A549 (cell line): ENCODE measurements around the gene FBXO21. TPM values are rescaled to one million over a fixed set of nuclear protein-coding genes. Genes with fewer than 3 reads are reported as not detected.
A peak's percentile ranks its signal among the peaks of the same experiment; 100 is the strongest.

Experiments
- ATAC-seq, 2 experiments: fragments of 200-7000 bp in 1 of 2; fragments of >200 bp in 1 of 2; cut with Nextera tagmentation in 1 of 2; cut with Tn5 transposase in 1 of 2; 3 replicates each; pipeline versions ENCODE4 v1.8.0 to v1.9.1; 2018 to 2020; ENCODE audit warnings: mild to moderate bottlenecking in 1 of 2, moderate library complexity in 1 of 2
- CTCF ChIA-PET: fragments of 300-600 bp; sonication (Branson Sonifier 250); formaldehyde crosslinking; extraction: SDS; loops from one replicate; lab custom pipeline; 2021; ENCODE audit warnings: antibody characterized with exemption, inconsistent platforms; lab: Yijun Ruan, JAX
- POLR2A ChIA-PET: fragments of 350-600 bp; formaldehyde crosslinking; extraction: SDS; loops from one replicate; lab custom pipeline; 2021; ENCODE audit warnings: antibody characterized with exemption, inconsistent platforms; lab: Yijun Ruan, JAX
- DNase-seq, 2 experiments: peaks; one replicate each; pipeline versions ENCODE4 v3.0.0 to v3.0.0-alpha.2; 2011 to 2016; ENCODE audit warnings: low read depth in 1 of 2, low spot score in 1 of 2
- FAIRE-seq: peaks from 2 replicates; lab custom pipeline; 2011; peaks lifted over from hg19 to GRCh38; lab: Jason Lieb, UNC
- H3K27ac ChIP-seq, 2 experiments: fragments of >200 bp; sonication (Bioruptor Twin); formaldehyde crosslinking; 3 replicates each; pipeline ENCODE4 v1.5.1; 2016 to 2017
- H3K4me1 ChIP-seq: fragments of >200 bp; sonication (Bioruptor Twin); formaldehyde crosslinking; 3 replicates; pipeline ENCODE4 v1.6.1; 2016
- H3K4me2 ChIP-seq: fragments of >200 bp; sonication (Bioruptor Twin); formaldehyde crosslinking; 3 replicates; pipeline ENCODE4 v1.6.1; 2016
- H3K4me3 ChIP-seq: fragments of >200 bp; sonication (Bioruptor Twin); formaldehyde crosslinking; 3 replicates; pipeline ENCODE4 v1.5.1; 2016
- H3K9me3 ChIP-seq: fragments of >200 bp; sonication (Bioruptor Twin); formaldehyde crosslinking; 3 replicates; pipeline ENCODE4 v1.6.1; 2016
- CEBPB ChIP-seq, 2 experiments: fragments of >200 bp in 1 of 2; sonication (Bioruptor Twin) in 1 of 2; formaldehyde crosslinking in 1 of 2; IDR thresholded peaks; 2 replicates each; pipeline ENCODE4 v1.6.1; 2012 to 2016
- HOXA7 ChIP-seq: fragments of 250-450 bp; sonication (Bioruptor Pico); IDR thresholded peaks from 2 replicates; pipeline ENCODE4 v1.5.0; 2020; ENCODE audit warnings: mild to moderate bottlenecking, moderate library complexity
- NPAS2 ChIP-seq: fragments of 250-450 bp; sonication (Bioruptor Pico); IDR thresholded peaks from 2 replicates; pipeline ENCODE4 v1.8.0; 2022; ENCODE audit warnings: mild to moderate bottlenecking, moderate library complexity, borderline replicate concordance
- PBX3 ChIP-seq: IDR thresholded peaks from 2 replicates; pipeline ENCODE4 v1.6.1; 2012
- POLR2AphosphoS2 ChIP-seq: conservative IDR thresholded peaks from 2 replicates; pipeline ENCODE4 v1.6.1; 2012; ENCODE audit warnings: low read length, improper control_type of control experiment, inconsistent platforms
- RAD21 ChIP-seq, 2 experiments: fragments of >200 bp in 1 of 2; sonication (Bioruptor Twin) in 1 of 2; formaldehyde crosslinking in 1 of 2; IDR thresholded peaks in 1 of 2; conservative IDR thresholded peaks in 1 of 2; 2 replicates in 1 of 2; 3 replicates in 1 of 2; pipeline ENCODE4 v1.6.1; 2012 to 2018; ENCODE audit warnings: inconsistent platforms in 1 of 2
- REST ChIP-seq: fragments of 200-600 bp; sonication (generic); IDR thresholded peaks from 2 replicates; pipeline ENCODE4 v1.6.1; 2016; ENCODE audit warnings: antibody characterized with exemption, mild to moderate bottlenecking, moderate library complexity
- RFX5 ChIP-seq: fragments of 450-650 bp; IDR thresholded peaks from 2 replicates; pipeline ENCODE4 v1.7.1; 2014; ENCODE audit warnings: antibody characterized with exemption, mild to moderate bottlenecking, moderate library complexity
- SMC3 ChIP-seq: fragments of >200 bp; sonication (Bioruptor Twin); formaldehyde crosslinking; IDR thresholded peaks from 3 replicates; pipeline ENCODE4 v1.6.1; 2018; ENCODE audit warnings: inconsistent platforms
- ZC3H11A ChIP-seq: fragments of 450-650 bp; IDR thresholded peaks from 2 replicates; pipeline ENCODE4 v1.6.1; 2014; ENCODE audit warnings: antibody characterized with exemption, mild to moderate bottlenecking
- WGBS: methylation state at CpG from one replicate; pipeline ENCODE4 v1.1.6; 2017; ENCODE audit errors: missing lambda C conversion rate; 5-methylcytosine and 5-hydroxymethylcytosine counted together
- polyA plus RNA-seq, 4 experiments: library from polyadenylated mRNA; depleted of rRNA in 3 of 4; stranded (reverse); fragments of >200 nt; fragmentation: RNase III in 1 of 4; extraction: RNeasy Plus Mini Kit Qiagen cat#74134 plus additional on column Dnase treatment in 1 of 4; gene quantifications; 2 replicates in 3 of 4; 3 replicates in 1 of 4; pipeline ENCODE4 v1.2.3, GENCODE V29; 2011 to 2017
- TF ChIP-seq, protein P1 (sequence below): fragments of >200 bp; sonication (Bioruptor Twin); formaldehyde crosslinking; IDR thresholded peaks from 3 replicates; pipeline ENCODE4 v1.5.1; 2016

FBXO21 gene
- polyA plus RNA-seq, 2 of the 4 experiments (the other 2 are of a cell fraction) = 33.2 to 62.4 TPM

DNA sequence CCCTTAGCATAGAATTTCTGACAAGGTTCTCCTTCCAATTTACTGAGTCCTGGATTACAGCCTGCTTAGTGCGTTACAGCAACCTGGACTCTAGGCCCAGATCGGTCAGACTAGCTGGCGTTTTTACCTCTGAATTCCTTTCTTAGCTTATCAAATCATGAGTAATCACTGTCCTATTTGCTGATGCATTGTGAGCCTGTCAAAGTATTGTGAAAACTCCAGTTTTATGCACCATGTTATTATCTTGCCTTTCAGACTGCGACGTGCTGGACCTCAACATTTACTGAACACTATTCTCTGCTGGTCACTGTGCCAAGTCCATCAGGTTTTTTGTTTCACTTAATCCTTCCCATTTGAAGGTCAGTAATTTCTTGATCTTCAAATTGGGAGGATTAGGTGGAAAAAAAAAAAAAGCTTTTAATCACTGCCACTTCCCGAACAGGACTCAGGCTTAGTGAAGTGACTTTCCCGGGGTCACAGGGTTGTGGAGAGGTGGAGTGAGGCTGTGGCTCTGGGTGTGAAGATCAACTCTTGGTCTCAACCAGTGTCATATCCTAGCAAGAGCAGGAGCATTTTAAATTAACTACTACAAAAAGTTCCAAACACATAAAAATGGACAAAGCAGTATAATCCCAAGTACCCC, 31.2 kb downstream of the FBXO21 start (continued):
- peak in 1 of 2 experiments; percentile 67; a peak in 2 of 4 replicates for TF ChIP-seq CEBPB (IDR thresholded peaks at IDR 0.05)
- no peak for TF ChIP-seq HOXA7 (CRISPR knock-in tag)
- no peak for TF ChIP-seq ZC3H11A

DNA sequence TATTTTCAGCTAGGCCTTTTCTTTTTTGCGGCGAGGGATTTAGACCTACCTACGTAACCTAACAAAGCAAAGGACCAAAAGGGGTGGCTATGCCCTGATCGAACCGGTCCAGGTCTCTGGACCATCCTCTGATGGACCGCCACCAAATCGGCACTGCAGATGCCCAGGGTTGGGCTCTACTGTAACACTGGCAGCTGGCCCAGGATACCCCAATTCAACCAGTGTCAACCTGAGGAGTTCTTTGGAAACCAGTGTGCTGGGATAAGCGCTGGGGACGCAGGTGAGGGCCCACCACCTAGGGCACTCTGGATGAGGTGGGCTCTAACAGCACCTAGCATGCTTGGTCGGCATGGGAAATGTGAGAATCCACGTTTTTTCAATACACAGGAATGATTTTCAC, 32.2 kb downstream of the FBXO21 start:
- TF ChIP-seq NPAS2 (no peak), CEBPB (IDR thresholded peaks at IDR 0.05) (no peak), POLR2AphosphoS2 (no peak), REST (no peak)
- TF ChIP-seq, all 56 proteins: peak for 0
- ChIA-PET POLR2A (no interaction called here), CTCF (interaction anchor here (1.0 to 1.6 kb wide), 3 partner anchors 8 to 53 kb away, joined by 3 to 6 read pairs (median 3); no protein-coding TSS in a partner anchor)
- 82% methylated on average over 11 of the region's 11 CpGs for WGBS
- H3K27ac ChIP-seq = peak overlapping the region; percentile 47 to 80; a peak in 5 of 6 replicates
- FAIRE-seq = no peak
- DNase-seq = no peak
- peaks cover 22% of the 10 kb centered on the region for H3K4me1 ChIP-seq
- no peak overlapping the region for H3K4me2 ChIP-seq
- H3K9me3 ChIP-seq = no peaks in the 10 kb centered on the region
- no peak for ATAC-seq
- H3K4me3 ChIP-seq = no peak overlapping the region

DNA sequence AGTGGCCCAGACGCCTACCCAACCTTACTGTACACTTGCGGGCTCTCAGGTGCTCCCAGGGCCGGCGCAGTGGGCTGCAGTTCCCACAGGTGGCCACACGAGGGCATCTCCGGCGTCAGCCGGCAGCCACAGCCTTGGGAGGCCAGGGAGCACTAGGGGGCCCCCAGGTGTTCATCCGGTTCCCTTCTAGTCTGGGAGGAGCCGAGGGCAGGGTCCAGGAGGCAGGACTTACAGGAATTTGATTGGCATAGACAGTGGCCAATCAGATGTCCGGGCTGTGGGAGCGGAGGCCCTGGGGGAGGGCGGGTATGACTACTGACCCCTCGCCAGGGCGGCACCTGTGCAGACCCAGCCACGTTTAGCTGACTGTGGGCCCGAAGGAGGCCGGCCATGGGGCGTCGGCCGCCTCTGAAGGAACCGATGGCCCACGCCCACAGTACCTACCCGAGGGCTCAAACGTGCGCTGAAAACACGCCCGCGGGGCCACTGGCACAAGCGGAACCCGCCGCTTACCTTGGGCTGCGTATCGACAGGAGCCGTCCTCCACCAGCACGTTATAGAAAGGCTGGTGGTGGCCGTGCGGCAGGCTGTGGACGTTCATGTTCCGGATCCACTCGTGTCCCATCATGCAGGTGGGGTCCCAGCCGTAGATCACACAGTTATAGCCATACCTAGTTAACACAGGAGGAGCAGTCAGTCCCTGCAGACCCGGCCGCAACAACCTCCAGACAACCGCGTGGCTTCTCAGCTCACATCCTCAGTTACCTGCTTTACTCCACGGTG, 34.8 kb downstream of the FBXO21 start:
- Histone ChIP-seq H3K27ac (peak overlapping the region in 1 of 2 experiments; percentile 70; a peak in 3 of 6 replicates), H3K4me3 (no peak overlapping the region)
- ATAC-seq = peak; percentile 73 to 84
- 76% methylated on average over 45 of the region's 47 CpGs for WGBS
- peak; percentile 42 to 61 for TF ChIP-seq RAD21 (conservative IDR thresholded peaks at IDR 0.05 in 1 of 2, IDR thresholded peaks at IDR 0.05 in 1 of 2)
- no peak for TF ChIP-seq RFX5
- TF ChIP-seq SMC3 = peak; percentile 81
- TF ChIP-seq PBX3 = peak; percentile 89
- TF ChIP-seq, protein P1, sequence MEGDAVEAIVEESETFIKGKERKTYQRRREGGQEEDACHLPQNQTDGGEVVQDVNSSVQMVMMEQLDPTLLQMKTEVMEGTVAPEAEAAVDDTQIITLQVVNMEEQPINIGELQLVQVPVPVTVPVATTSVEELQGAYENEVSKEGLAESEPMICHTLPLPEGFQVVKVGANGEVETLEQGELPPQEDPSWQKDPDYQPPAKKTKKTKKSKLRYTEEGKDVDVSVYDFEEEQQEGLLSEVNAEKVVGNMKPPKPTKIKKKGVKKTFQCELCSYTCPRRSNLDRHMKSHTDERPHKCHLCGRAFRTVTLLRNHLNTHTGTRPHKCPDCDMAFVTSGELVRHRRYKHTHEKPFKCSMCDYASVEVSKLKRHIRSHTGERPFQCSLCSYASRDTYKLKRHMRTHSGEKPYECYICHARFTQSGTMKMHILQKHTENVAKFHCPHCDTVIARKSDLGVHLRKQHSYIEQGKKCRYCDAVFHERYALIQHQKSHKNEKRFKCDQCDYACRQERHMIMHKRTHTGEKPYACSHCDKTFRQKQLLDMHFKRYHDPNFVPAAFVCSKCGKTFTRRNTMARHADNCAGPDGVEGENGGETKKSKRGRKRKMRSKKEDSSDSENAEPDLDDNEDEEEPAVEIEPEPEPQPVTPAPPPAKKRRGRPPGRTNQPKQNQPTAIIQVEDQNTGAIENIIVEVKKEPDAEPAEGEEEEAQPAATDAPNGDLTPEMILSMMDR = peak; percentile 83
- TF ChIP-seq, all 56 proteins: peak for 4
- DNase-seq (peak; percentile 73 to 95), FAIRE-seq (no peak)
- Histone ChIP-seq H3K4me1 (peaks cover 39% of the 10 kb centered on the region), H3K9me3 (no peaks in the 10 kb centered on the region), H3K4me2 (no peak overlapping the region)
- POLR2A ChIA-PET = no interaction called here
- CTCF ChIA-PET = interaction anchor here (0.6 to 3.3 kb wide), 12 partner anchors 9 to 129 kb away, joined by 3 to 20 read pairs (median 5); no protein-coding TSS in a partner anchor
